ENCODE measurements around the gene KLRC2.
"Not testable (repeated sequence)": the region's sequence is repeated elsewhere in the genome, so short reads cannot be mapped to it uniquely, and the experiment has no call there.

The KLRC2 gene

DNA sequence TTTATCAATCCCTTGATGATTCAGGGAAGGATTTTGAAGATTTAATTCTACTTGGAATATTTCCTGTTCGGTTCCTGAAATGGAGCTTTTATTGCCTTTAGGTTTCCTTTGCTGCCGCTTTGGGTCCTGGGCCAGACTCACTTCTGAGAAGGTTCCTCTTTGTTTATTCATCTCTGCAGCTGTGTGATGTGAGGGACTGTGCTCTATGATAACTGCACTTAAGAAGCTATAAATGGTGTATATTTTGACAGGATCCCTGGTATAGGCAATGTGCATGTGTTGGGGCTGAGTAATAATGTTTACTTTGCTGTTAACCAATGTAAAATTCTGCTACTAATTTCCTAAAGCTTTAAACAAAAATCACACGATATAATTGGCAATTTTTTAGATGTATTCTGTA lies at the start of gene KLRC2:
KLRC2 (minus strand) TSS at position 195 of the 400 bp plus-strand sequence; CDS start at position 171, 24 bp downstream.
- DNase-seq (ENCODE audit: low read depth in 3 of 3): not testable (repeated sequence)

DNA sequence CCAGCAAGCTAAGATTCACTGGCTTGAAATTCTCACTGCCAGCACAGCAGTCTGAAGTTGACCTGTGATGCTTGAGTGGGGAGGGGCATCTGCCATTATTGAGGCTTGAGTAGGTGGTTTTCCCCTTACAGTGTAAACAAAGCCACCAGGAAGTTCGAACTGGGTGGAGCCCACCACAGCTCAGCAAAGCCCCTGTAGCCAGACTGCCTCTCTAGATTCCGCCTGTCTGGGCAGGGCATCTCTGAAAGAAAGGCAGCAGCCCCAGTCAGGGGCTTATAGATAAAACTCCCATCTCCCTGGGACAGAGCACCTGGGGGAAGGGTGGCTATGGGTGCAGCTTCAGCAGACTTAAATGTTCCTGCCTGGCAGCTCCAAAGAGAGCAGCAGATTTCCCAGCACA lies 46.1 kb upstream of the KLRC2 start:
- not testable (repeated sequence) for DNase-seq (ENCODE audit: low read depth in 3 of 3)

DNA sequence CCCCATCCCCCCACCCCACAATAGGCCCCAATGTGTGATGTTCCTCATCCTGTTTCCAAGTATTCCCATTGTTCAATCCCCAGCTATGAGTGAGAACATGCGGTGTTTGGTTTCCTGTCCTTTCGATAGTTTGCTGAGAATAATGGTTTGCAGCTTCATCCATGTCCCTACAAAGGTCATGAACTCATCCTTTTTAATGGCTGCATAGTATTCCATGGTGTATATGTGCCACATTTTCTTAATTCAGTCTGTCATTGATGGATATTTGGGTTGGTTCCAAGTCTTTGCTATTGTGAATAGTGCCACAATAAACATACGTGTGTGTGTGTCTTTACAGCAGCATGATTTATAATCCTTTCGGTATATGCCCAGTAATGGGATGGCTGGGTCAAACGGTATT lies 37.0 kb upstream of the KLRC2 start:
- DNase-seq (ENCODE audit: low read depth in 3 of 3): not testable (repeated sequence)

DNA sequence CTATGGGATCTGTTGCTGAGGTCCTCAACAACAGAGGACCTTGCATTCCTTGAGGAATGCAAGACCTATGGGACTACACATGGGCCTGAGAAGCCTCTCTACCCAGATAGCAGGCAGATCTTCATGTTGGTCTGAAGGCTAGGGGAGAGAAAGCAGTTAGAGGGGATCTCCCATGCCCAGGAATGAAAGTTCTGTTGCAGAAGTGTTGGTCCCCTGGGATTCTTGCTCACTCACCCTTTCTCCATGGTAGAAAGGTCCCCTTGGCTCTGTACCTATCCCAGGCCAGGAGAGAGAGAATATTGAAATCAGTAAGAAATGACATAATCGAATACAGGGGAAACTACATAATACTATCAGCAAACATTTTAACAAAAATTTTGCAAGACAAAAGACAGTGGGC lies 33.9 kb upstream of the KLRC2 start:
- DNase-seq (ENCODE audit: low read depth in 3 of 3): no peak

DNA sequence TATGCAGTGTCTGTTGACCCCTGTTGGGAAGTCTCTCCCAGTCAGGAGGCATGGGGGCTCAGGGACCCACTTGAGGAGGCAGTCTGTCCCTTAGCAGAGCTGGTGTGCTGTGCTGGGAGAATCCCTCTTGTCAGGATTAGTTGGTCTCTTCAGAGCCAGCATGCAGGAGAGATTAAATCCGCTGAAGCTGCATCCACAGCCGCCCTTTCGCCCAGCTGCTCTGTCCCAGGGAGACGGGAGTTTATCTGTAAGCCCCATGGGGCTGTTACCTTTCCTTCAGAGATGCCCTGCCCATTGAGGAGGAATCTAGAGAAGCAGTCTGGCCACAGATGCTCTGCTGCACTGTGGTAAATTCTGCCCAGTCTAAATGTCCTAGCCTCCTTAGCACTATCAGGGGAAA lies 30.5 kb upstream of the KLRC2 start:
- DNase-seq (ENCODE audit: low read depth in 3 of 3): no peak

DNA sequence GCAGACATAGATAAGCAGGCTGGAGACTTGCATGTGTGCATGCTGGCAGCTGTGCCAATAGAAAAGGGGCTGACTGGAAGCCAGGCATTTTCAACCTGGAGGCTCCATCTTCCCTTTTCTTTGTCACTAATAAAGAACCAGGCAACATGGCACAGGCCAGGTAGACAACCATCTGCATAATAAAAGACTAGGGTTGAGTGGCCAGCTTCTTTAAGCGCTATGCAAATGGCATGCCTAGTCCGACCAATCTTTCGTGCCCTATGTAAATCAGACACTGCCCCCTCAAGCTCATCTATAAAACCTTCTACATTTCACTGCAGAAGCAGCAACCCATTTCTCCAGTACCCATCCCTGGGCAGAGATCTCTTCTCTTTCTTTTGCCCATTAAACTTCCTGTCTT lies 21.9 kb upstream of the KLRC2 start:
- DNase-seq (ENCODE audit: low read depth in 3 of 3): no peak

DNA sequence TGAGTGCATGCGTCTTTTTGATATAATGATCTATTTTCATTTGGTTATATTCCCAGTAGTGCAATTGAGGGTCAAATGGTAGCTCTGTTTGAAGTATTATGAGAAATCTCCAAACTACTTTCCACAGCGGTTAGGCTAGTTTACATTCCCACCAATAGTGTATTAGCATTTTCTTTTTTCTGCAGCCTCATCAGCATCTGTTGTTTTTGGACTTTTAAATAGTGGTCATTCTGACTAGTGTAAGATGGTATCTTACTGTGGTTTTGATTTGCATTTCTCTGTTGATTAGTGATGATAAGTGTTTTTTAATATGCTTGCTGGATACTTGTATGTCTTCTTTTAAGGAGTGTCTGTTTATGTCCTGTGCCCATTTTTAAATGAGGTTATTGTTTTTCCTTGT lies 21.0 kb upstream of the KLRC2 start:
- DNase-seq (ENCODE audit: low read depth in 3 of 3): no peak

DNA sequence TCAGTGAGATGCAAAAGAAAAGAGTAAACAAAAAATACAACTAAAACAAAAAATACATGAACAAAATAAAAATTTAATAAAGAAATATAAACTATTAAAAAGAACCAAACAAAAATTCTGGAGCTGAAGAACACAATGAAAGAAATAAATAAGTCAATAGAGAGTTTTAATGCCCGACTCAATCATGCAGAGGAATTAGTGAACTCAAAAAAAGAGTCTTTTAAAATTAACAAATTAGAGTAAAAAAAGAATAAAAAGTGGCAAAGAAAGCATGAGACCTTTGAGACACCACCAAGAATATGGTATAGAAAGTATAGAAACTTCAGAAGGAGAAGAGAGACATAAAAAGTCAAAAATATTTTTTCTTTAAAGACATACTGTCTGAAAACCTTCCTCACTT lies 20.0 kb upstream of the KLRC2 start:
- no peak for DNase-seq (ENCODE audit: low read depth in 3 of 3)

DNA sequence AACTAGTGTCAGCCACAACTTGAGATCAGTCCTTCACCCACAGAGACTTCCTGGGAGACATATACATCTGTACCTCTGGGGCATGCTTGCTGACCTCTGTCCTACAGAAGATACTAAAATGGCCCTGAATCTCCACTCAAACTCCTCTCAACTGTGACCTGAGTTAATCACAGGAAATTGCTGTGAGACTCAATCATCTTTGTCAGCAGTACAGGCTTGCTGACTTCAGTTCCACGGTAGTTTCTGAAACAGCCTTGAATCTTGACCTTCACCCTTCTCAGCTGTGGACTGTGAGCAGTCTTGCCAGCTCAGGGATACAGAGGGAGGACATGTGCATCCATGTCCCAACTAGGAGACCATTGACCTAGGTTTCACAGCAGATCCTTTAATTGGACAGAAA lies 18.7 kb upstream of the KLRC2 start:
- DNase-seq (ENCODE audit: low read depth in 3 of 3): no peak

DNA sequence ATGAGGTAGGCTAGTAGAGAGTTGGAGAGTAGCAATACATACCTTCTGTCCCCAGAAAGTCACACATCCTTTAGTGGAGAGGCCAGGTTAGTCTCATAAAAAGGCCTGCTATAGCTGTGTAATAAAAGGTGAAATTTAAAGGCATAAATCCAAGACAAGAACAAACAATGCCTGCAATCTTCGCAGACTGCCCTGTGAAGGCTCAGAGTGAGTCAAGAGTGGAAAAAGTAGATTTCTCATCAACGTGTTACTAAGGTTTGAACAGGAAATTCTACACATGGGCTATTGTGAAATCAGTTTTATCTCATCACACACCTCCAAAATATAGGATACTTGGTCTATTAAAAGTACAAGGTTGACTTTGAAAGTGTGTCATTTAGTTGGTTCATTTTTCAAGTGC lies 17.3 kb upstream of the KLRC2 start, which contains the start of gene KLRC1:
KLRC1 (minus strand) TSS at position 222 of the 400 bp plus-strand sequence. CDS start 2,221 bp downstream, outside the sequence.
- no peak for DNase-seq (ENCODE audit: low read depth in 3 of 3)

DNA sequence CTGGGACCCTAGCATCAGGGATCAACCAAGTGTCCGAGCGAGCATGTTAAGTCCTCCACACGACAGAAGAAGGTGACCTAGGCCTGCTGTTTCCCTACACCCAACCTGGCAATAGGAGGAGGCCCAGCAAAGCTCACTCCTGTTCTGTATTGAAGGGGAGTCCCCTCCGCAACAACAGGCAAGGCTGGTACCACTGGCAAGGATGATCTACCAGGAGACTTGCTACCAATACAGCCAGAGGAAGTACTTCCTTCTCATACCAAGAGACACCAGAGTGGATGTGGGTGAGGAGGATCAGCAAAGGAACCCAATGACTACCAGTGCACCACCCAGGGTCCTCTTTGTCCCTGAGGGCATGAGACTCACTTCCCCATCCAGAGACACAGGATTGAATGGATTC lies 12.4 kb upstream of the KLRC2 start:
- no peak for DNase-seq (ENCODE audit: low read depth in 3 of 3)

DNA sequence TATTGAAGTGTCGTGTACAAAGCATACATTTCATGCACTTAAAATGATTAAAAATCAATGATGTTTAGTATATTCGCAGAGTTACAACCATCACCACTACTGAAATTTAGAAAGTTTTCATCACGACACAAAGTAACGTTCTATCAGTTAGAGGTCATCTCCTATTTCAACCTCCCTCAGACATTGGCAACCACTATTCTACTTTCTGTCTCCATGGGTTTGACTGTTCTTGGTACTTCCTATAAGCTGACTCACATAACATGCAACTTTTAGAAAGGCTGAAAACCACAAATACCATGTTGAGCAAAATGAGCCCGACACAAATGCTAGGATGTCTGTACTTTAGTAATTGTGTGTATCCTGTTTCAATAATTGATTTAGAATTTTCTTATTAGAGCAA lies 10.2 kb upstream of the KLRC2 start:
- DNase-seq (ENCODE audit: low read depth in 3 of 3): not testable (repeated sequence)

DNA sequence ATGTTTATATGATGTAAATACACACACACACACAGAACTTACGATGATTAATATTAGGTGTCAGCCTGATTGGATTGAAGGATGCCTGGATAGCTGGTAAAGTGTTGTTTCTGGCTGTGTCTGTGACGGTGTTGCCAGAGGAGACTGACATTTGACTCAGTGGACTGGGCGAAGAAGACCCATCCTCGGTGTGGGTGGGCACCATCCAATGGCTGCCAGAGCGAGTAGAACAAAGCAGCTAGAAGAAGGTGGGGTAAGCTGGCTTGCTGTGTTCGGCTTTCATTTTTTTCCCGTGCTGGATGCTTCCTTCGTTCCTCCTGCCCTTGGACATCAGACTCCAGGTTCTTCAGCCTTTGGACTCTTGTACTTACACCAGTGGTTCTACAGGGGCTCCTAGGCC lies 5.3 kb upstream of the KLRC2 start:
- DNase-seq (ENCODE audit: low read depth in 3 of 3): not testable (repeated sequence)

DNA sequence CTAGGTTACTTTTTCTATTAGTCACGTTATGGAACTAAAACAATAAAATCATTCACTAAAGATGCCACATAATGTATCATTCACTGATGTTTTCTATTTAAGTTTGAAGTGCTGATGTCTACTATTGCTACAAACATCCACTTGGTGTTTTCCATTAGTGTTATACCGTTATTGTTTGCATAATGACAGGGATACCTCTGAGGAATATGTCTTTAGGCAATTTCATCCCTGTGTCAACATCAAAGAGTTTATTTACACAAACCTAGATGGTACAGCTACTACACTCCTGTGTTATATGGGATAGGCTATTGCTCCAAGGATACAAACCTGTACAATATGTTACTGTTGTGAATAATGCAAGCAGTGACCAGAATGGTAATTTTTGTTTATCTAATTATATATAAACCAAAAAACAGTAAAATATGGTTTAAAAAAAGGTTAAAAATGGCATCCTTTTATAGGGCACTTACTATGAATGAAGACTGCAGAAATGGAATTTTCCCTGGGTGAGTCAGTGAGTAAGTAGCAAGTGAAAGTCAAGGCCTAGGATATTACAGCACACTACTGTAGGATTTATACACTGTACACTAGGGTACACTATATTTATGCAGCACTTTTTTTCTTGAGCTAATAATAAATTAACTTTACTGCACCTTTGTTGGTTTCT lies 3.9 kb upstream of the KLRC2 start:
- not testable (repeated sequence) for DNase-seq (ENCODE audit: low read depth in 3 of 3)

DNA sequence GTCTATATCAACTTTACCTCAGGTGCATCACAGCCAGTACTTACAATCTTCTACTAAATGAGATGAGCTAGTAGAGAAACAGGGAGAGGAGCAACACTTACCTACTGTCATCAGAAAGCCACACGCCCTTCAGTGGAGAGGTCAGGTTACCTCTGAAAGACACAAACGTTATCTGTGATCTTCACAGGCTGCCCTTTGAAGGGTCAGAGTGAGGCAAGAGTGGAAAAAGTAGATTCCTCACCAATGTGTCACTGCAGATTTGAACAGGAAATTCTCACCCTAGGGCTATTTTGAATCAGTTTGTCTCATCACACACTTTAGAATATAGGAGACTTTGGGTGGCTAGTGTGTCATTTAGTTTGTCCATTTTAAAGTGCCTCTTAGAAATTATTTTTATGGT lies 1.8 kb upstream of the KLRC2 start:
- DNase-seq (ENCODE audit: low read depth in 3 of 3): not testable (repeated sequence)

DNA sequence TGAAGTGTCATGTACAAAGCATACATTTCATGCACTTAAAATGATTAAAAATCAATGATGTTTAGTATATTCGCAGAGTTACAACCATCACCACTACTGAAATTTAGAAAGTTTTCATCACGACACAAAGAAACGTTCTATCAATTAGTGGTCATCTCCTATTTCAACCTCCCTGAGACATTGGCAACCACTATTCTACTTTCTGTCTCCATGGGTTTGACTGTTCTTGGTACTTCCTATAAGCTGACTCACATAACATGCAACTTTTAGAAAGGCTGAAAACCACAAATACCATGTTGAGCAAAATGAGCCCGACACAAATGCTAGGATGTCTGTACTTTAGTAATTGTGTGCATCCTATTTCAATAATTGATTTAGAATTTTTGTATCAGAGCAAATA lies 5.2 kb downstream of the KLRC2 start:
- DNase-seq (ENCODE audit: low read depth in 3 of 3): not testable (repeated sequence)

DNA sequence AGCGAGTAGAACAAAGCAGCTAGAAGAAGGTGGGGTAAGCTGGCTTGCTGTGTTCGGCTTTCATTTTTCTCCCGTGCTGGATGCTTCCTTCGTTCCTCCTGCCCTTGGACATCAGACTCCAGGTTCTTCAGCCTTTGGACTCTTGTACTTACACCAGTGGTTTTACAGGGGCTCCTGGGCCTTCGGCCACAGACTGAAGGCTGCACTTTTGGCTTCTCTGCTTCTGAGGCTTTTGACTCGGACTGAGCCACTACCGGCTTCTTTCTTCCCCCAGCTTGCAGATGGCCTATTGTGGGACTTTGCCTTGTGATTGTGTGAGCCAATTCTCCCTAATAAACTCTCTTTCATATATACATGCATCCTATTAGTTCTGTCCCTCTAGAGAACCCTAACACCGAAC lies 9.9 kb downstream of the KLRC2 start:
- DNase-seq (ENCODE audit: low read depth in 3 of 3): not testable (repeated sequence)

DNA sequence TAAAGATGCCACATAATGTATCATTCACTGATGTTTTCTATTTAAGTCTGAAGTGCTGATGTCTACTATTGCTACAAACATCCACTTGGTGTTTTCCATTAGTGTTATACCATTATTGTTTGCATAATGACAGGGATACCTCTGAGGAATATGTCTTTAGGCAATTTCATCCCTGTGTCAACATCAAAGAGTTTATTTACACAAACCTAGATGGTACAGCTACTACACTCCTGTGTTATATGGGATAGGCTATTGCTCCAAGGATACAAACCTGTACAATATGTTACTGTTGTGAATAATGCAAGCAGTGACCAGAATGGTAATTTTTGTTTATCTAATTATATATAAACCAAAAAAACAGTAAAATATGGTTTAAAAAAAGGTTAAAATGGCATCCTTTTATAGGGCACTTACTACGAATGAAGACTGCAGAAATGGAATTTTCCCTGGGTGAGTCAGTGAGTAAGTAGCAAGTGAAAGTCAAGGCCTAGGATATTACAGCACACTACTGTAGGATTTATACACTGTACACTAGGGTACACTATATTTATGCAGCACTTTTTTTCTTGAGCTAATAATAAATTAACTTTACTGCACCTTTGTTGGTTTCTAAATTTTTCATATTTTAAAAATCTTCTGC lies 11.4 kb downstream of the KLRC2 start:
- not testable (repeated sequence) for DNase-seq (ENCODE audit: low read depth in 3 of 3)

DNA sequence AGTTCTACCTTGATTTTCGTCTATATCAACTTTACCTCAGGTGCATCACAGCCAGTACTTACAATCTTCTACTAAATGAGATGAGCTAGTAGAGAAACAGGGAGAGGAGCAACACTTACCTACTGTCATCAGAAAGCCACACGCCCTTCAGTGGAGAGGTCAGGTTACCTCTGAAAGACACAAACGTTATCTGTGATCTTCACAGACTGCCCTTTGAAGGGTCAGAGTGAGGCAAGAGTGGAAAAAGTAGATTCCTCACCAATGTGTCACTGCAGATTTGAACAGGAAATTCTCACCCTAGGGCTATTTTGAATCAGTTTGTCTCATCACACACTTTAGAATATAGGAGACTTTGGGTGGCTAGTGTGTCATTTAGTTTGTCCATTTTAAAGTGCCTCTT lies 13.7 kb downstream of the KLRC2 start:
- DNase-seq (ENCODE audit: low read depth in 3 of 3): not testable (repeated sequence)

DNA sequence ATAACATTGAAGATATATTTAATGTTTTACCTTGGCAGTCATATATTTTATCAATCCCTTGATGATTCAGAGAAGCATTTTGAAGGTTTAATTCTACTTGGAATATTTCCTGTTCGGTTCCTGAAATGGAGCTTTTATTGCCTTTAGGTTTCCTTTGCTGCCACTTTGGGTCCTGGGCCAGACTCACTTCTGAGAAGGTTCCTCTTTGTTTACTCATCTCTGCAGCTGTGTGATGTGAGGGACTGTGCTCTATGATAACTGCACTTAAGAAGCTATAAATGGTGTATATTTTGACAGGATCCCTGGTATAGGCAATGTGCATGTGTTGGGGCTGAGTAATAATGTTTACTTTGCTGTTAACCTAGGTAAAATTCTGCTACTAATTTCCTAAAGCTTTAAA lies 15.5 kb downstream of the KLRC2 start, which contains the start of gene KLRC3:
KLRC3 (minus strand) TSS at position 262 of the 400 bp plus-strand sequence; CDS start at position 217, 45 bp downstream.
- not testable (repeated sequence) for DNase-seq (ENCODE audit: low read depth in 3 of 3)

DNA sequence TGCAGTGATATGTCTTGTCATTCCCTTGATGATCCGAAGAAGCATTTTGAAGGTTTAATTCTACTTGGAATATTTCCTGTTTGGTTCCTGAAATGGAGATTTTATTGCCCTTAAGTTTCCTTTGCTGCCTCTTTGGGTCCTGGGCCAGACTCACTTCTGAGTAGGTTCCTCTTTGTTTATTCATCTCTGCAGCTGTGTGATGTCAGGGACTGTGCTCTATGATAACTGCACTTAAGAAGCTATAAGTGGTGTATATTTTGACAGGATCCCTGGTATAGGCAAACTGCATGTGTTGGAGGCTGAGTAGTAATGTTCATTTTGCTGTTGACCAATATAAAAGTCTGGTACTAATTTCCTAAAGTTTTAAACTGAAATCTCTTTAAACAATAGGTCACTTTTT lies 26.4 kb downstream of the KLRC2 start, which contains the start of gene KLRC4:
KLRC4 (minus strand) TSS at position 366 of the 400 bp plus-strand sequence; CDS start at position 184, 182 bp downstream.
- DNase-seq (ENCODE audit: low read depth in 3 of 3): no peak

DNA sequence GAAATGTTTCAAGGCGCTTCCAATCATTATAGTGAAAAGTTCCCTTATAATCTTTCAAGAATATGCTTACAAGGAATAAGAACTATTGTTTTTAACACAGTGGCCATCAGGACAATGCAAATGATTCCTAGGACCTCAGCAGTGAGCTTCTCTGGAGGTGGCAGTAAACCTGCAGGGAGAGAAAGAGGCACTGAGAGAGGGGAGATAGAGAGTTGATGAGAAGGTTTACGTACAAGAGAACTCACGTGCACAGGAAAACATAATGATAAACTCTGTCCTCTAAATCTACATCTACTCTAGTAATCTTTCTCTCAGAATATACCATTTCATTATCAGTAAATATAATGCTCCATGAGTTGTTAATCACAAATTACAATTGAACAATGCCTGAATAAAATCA lies 27.0 kb downstream of the KLRC2 start:
- DNase-seq (ENCODE audit: low read depth in 3 of 3): no peak

DNA sequence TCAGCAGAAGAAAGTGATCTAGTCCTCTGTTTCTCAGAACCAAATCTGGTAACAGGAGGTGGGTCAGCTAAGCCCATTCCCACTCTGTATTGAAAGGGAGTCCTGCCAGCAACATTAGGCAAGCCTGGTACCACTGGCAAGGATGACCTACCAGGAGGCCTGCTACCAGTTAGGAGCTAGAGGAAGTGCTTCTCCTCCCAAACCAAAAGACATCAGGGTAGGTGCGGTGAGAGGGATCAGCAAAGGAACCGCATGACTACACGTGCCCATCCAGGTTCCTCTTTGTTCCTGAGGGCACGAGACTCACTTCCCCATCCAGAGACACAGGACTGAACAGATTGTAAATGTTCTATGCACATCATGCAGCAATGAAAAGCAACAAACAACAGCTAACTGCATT lies 29.1 kb downstream of the KLRC2 start:
- DNase-seq (ENCODE audit: low read depth in 3 of 3): no peak

All from stimulated activated CD4-positive, alpha-beta T cell treated with anti-CD3 and anti-CD28 coated beads, TNF-alpha, amount 100 ng/mL, for 4 hours (primary cell).